Thyroid gland (tissue), 4 donors: ENCODE results near the gene P2RY8.

Experiments used
- POLR2A ChIP-seq, 2 donors: fragments of 450-650 bp; IDR thresholded peaks; one replicate each; pipeline ENCODE4 v1.6.1; 2017; ENCODE audit warnings: antibody characterized with exemption in 2 of 2, mild to moderate bottlenecking in 2 of 2, moderate library complexity in 1 of 2
- TF ChIP-seq, protein P1 (sequence below), 6 experiments: fragments of 200-600 bp in 3 of 6; fragments of 450-650 bp in 3 of 6; sonication (generic) in 3 of 6; IDR thresholded peaks; one replicate each; pipeline ENCODE4 v1.5.1; 2016 to 2019; ENCODE audit warnings: antibody characterized with exemption in 6 of 6, mild to moderate bottlenecking in 2 of 6, inconsistent platforms in 1 of 6, moderate library complexity in 1 of 6

DNA sequence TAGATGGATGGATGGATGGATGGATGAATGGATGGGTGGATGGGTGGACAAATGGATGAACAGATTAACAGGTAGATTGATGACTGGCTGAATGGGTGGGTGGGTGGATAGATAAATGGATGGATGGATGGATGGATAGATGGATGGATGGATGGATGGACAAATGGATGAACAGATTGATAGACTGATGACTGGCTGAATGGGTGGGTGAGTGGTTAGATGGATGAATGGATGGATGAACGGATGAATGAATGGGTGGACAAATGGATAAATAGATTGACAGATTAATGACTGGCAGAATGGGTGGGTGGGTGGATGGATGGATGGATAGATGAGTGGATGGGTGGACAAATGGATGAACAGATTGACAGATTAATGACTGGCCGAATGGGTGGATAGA is 40.9 kb upstream of the P2RY8 start:
- TF ChIP-seq, protein P1, sequence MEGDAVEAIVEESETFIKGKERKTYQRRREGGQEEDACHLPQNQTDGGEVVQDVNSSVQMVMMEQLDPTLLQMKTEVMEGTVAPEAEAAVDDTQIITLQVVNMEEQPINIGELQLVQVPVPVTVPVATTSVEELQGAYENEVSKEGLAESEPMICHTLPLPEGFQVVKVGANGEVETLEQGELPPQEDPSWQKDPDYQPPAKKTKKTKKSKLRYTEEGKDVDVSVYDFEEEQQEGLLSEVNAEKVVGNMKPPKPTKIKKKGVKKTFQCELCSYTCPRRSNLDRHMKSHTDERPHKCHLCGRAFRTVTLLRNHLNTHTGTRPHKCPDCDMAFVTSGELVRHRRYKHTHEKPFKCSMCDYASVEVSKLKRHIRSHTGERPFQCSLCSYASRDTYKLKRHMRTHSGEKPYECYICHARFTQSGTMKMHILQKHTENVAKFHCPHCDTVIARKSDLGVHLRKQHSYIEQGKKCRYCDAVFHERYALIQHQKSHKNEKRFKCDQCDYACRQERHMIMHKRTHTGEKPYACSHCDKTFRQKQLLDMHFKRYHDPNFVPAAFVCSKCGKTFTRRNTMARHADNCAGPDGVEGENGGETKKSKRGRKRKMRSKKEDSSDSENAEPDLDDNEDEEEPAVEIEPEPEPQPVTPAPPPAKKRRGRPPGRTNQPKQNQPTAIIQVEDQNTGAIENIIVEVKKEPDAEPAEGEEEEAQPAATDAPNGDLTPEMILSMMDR (IDR thresholded peaks at IDR 0.05) = no peak
- no peak for TF ChIP-seq POLR2A (IDR thresholded peaks at IDR 0.05)
